HepG2 (cell line): ENCODE results near the gene MEIS1. TPM values are rescaled to one million over a fixed set of nuclear protein-coding genes. Genes with fewer than 3 reads are reported as not detected.

Source experiments
- ATAC-seq: fragments of 200-7000 bp; cut with Tn5 transposase; 3 replicates; pipeline ENCODE4 v1.9.1; 2020; ENCODE audit warnings: mild to moderate bottlenecking, moderate library complexity
- BruUV-seq: library from RNA; stranded (reverse); fragments of 400-500 nt; replicated peaks from 2 replicates; lab custom pipeline; 2021; lab: Mats Ljungman, UMichigan
- CTCF ChIA-PET: fragments of 300-600 bp; formaldehyde crosslinking; extraction: SDS; loops from one replicate; lab custom pipeline; 2021; ENCODE audit warnings: low total read pairs, inconsistent platforms, low intra/inter-chr PET ratio; lab: Yijun Ruan, JAX
- POLR2A ChIA-PET: fragments of 350-600 bp; sonication (Branson Sonifier 250); formaldehyde crosslinking; loops from one replicate; lab custom pipeline; 2020; ENCODE audit warnings: antibody characterized with exemption, inconsistent platforms; lab: Yijun Ruan, JAX
- DNase-seq: peaks from one replicate; pipeline ENCODE4 v3.0.0-alpha.2; 2015; ENCODE audit warnings: low spot score
- FAIRE-seq: peaks from 3 replicates; lab custom pipeline; 2011; peaks lifted over from hg19 to GRCh38; lab: Jason Lieb, UNC
- H2AFZ ChIP-seq: one replicate; pipeline ENCODE4 v1.6.1; 2011; ENCODE audit warnings: low read length, inconsistent platforms
- H3K27ac ChIP-seq: fragments of 300-600 bp; 3 replicates; pipeline ENCODE4 v1.8.0; 2011; ENCODE audit warnings: mixed run types, mild to moderate bottlenecking, mixed read lengths, low read length, inconsistent platforms; ENCODE audit not compliant: insufficient read depth; ENCODE audit errors: extremely low read length
- H3K27me3 ChIP-seq, 2 experiments: fragments of 200-600 bp in 1 of 2; 2 replicates in 1 of 2; 3 replicates in 1 of 2; pipeline versions ENCODE4 v1.6.0 to v1.8.0; 2011; ENCODE audit warnings: low read length in 2 of 2, mild to moderate bottlenecking in 2 of 2, moderate library complexity in 2 of 2, inconsistent platforms in 1 of 2; ENCODE audit not compliant: insufficient read depth in 2 of 2, control insufficient read depth in 1 of 2
- H3K36me3 ChIP-seq, 2 experiments: fragments of 200-600 bp in 1 of 2; replicated peaks in 1 of 2; 2 replicates in 1 of 2; 3 replicates in 1 of 2; pipeline versions ENCODE4 v1.5.1 to v1.8.0; 2011; ENCODE audit warnings: low read length in 2 of 2, inconsistent platforms in 1 of 2; ENCODE audit not compliant: insufficient read depth in 2 of 2, control insufficient read depth in 1 of 2
- H3K4me1 ChIP-seq: 2 replicates; pipeline ENCODE4 v1.5.1; 2012; ENCODE audit warnings: low read length, inconsistent platforms; ENCODE audit not compliant: insufficient read depth
- H3K4me2 ChIP-seq: 2 replicates; pipeline ENCODE4 v1.6.0; 2011; ENCODE audit warnings: low read depth, low read length, inconsistent platforms
- H3K4me3 ChIP-seq, 3 experiments: fragments of 200-600 bp in 1 of 3; sonication (generic), shearing (Covaris generic) in 1 of 3; replicated peaks in 1 of 3; 2 replicates each; pipeline ENCODE4 v1.5.1; 2011 to 2016; ENCODE audit warnings: low read length in 3 of 3, inconsistent platforms in 2 of 3, low read depth in 2 of 3, mild to moderate bottlenecking in 2 of 3, control low read depth in 1 of 3, mixed read lengths in 1 of 3; ENCODE audit not compliant: insufficient read depth in 1 of 3
- H3K79me2 ChIP-seq: one replicate; pipeline ENCODE4 v1.6.1; 2011; ENCODE audit warnings: low read length, inconsistent platforms; ENCODE audit not compliant: insufficient read depth
- H3K9ac ChIP-seq: 2 replicates; pipeline ENCODE4 v1.6.0; 2011; ENCODE audit warnings: mild to moderate bottlenecking, low read depth, low read length, inconsistent platforms; ENCODE audit not compliant: insufficient read depth
- H3K9me3 ChIP-seq: 2 replicates; pipeline ENCODE4 v1.5.1; 2012; ENCODE audit warnings: mild to moderate bottlenecking, low read length
- H4K20me1 ChIP-seq: 2 replicates; pipeline ENCODE4 v1.6.0; 2011; ENCODE audit warnings: inconsistent platforms, mild to moderate bottlenecking, low read length, moderate library complexity; ENCODE audit not compliant: insufficient read depth
- ZNF234 ChIP-seq: sonication (generic); formaldehyde crosslinking; conservative IDR thresholded peaks from 2 replicates; pipeline ENCODE4 v1.5.1; 2020; ENCODE audit warnings: mild to moderate bottlenecking, missing genetic modification reagents
- ZNF777 ChIP-seq: sonication (generic); formaldehyde crosslinking; IDR thresholded peaks from 2 replicates; pipeline ENCODE4 v1.4.0; 2020; ENCODE audit warnings: missing genetic modification reagents
- WGBS: methylation state at CpG from one replicate; pipeline ENCODE4 v1.1.6; 2017; ENCODE audit warnings: low lambda C conversion rate; 5-methylcytosine and 5-hydroxymethylcytosine counted together
- in situ Hi-C: cut with HindIII; loops from 2 replicates; pipeline ENCODE4 v1.10.0; 2017; ENCODE audit warnings: low pct_unique_long_range_greater_than_20kb; ENCODE audit not compliant: extremely low pct_ligation_motif_present
- intact Hi-C: fragments of 100-400 bp; cut with micrococcal nuclease; formaldehyde crosslinking; loops from one replicate; pipeline ENCODE4 v1.10.0; 2022; ENCODE audit not compliant: unreplicated experiment
- polyA plus RNA-seq, 8 experiments: library from polyadenylated mRNA; depleted of rRNA in 3 of 8; stranded (reverse) in 7 of 8; unstranded in 1 of 8; fragments of >200 nt; fragmentation: Illumina TruSeq in 4 of 8; extraction: Trizol in 4 of 8; gene quantifications; 2 replicates each; pipeline versions ENCODE4 v1.2.1 to v1.2.3, GENCODE V29; 2011 to 2016; ENCODE audit warnings: low read depth in 4 of 8, missing spikeins in 1 of 8, mixed read lengths in 1 of 8; ENCODE audit not compliant: insufficient read depth in 1 of 8
- total RNA-seq, 5 experiments: library from RNA; depleted of rRNA; stranded (reverse); fragments of >200 nt; fragmentation: Illumina TruSeq; extraction: Trizol; gene quantifications; 2 replicates each; pipeline ENCODE4 v1.2.3, GENCODE V29; 2016; ENCODE audit warnings: low read depth in 1 of 5
- TF ChIP-seq, protein P1 (sequence below): IDR thresholded peaks from 2 replicates; pipeline ENCODE4 v1.4.0; 2020; ENCODE audit warnings: mild to moderate bottlenecking, missing genetic modification reagents
- TF ChIP-seq, protein P2 (sequence below): sonication (generic); formaldehyde crosslinking; IDR thresholded peaks from 2 replicates; pipeline ENCODE4 v1.9.0; 2021; ENCODE audit warnings: missing genetic modification reagents, mild to moderate bottlenecking, borderline replicate concordance
- TF ChIP-seq, protein P3 (sequence below), 2 experiments: sonication (generic) in 1 of 2; formaldehyde crosslinking in 1 of 2; IDR thresholded peaks; 2 replicates each; pipeline versions ENCODE4 v1.4.0 to v1.6.1; 2016 to 2020; ENCODE audit warnings: borderline replicate concordance in 1 of 2, low read depth in 1 of 2, mild to moderate bottlenecking in 1 of 2, missing genetic modification reagents in 1 of 2

MEIS1 gene
- total and polyA plus RNA-seq, 2 of the 13 experiments (the other 11 are each of a cell fraction or from before 2014, with no cell fraction given) = 3.8 to 6.0 TPM

- TF ChIP-seq, protein P1, sequence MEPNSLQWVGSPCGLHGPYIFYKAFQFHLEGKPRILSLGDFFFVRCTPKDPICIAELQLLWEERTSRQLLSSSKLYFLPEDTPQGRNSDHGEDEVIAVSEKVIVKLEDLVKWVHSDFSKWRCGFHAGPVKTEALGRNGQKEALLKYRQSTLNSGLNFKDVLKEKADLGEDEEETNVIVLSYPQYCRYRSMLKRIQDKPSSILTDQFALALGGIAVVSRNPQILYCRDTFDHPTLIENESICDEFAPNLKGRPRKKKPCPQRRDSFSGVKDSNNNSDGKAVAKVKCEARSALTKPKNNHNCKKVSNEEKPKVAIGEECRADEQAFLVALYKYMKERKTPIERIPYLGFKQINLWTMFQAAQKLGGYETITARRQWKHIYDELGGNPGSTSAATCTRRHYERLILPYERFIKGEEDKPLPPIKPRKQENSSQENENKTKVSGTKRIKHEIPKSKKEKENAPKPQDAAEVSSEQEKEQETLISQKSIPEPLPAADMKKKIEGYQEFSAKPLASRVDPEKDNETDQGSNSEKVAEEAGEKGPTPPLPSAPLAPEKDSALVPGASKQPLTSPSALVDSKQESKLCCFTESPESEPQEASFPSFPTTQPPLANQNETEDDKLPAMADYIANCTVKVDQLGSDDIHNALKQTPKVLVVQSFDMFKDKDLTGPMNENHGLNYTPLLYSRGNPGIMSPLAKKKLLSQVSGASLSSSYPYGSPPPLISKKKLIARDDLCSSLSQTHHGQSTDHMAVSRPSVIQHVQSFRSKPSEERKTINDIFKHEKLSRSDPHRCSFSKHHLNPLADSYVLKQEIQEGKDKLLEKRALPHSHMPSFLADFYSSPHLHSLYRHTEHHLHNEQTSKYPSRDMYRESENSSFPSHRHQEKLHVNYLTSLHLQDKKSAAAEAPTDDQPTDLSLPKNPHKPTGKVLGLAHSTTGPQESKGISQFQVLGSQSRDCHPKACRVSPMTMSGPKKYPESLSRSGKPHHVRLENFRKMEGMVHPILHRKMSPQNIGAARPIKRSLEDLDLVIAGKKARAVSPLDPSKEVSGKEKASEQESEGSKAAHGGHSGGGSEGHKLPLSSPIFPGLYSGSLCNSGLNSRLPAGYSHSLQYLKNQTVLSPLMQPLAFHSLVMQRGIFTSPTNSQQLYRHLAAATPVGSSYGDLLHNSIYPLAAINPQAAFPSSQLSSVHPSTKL (CRISPR knock-in tag) = peak; percentile 64
Measured at GRCh38 chr2:66576561-66577320, 141.8 kb downstream of the MEIS1 start (continued).

- Histone ChIP-seq H3K27ac (no peak overlapping the region), H3K4me3 (peak overlapping the region in 2 of 3 experiments; percentile 19 to 70; a peak in 3 of 6 replicates), H3K9me3 (no peaks in the 10 kb centered on the region), H2AFZ (no peak overlapping the region), H3K79me2 (no peaks in the 10 kb centered on the region), H3K36me3 (no peaks in the 10 kb centered on the region), H4K20me1 (peaks cover 4% of the 10 kb centered on the region; the same call in 1 of the 2 replicates), H3K4me1 (peaks cover 36% of the 10 kb centered on the region), H3K27me3 (peaks cover 24 to 70% of the 10 kb centered on the region in 2 experiments), H3K9ac (no peak overlapping the region), H3K4me2 (peak overlapping the region; percentile 71)
- peak; percentile 45 for ATAC-seq
- no peak for FAIRE-seq
- BruUV-seq = no TSS peak
- DNase-seq = no peak
- WGBS = 7% methylated on average over 36 of the region's 42 CpGs
- intact Hi-C loops = no loop called here
- CTCF ChIA-PET = no interaction called here
- POLR2A ChIA-PET = interaction anchor here (1.0 kb wide), 1 partner anchor 144 kb away, joined by 5 read pairs; no protein-coding TSS in a partner anchor
- in situ Hi-C loops = loop anchor here (5.0 to 25.0 kb wide), 4 partner anchors 145 to 1260 kb away; no protein-coding TSS in a partner anchor
- TF ChIP-seq, protein P2, sequence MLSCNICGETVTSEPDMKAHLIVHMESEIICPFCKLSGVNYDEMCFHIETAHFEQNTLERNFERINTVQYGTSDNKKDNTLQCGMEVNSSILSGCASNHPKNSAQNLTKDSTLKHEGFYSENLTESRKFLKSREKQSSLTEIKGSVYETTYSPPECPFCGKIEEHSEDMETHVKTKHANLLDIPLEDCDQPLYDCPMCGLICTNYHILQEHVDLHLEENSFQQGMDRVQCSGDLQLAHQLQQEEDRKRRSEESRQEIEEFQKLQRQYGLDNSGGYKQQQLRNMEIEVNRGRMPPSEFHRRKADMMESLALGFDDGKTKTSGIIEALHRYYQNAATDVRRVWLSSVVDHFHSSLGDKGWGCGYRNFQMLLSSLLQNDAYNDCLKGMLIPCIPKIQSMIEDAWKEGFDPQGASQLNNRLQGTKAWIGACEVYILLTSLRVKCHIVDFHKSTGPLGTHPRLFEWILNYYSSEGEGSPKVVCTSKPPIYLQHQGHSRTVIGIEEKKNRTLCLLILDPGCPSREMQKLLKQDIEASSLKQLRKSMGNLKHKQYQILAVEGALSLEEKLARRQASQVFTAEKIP (CRISPR knock-in tag) = no peak
- TF ChIP-seq ZNF234 (CRISPR knock-in tag) (no peak), ZNF777 (CRISPR knock-in tag) (no peak)
- TF ChIP-seq, protein P3, sequence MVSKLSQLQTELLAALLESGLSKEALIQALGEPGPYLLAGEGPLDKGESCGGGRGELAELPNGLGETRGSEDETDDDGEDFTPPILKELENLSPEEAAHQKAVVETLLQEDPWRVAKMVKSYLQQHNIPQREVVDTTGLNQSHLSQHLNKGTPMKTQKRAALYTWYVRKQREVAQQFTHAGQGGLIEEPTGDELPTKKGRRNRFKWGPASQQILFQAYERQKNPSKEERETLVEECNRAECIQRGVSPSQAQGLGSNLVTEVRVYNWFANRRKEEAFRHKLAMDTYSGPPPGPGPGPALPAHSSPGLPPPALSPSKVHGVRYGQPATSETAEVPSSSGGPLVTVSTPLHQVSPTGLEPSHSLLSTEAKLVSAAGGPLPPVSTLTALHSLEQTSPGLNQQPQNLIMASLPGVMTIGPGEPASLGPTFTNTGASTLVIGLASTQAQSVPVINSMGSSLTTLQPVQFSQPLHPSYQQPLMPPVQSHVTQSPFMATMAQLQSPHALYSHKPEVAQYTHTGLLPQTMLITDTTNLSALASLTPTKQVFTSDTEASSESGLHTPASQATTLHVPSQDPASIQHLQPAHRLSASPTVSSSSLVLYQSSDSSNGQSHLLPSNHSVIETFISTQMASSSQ (IDR thresholded peaks at IDR 0.05; ENCODE audit: low read depth) = no peak
- TF ChIP-seq, protein P3 (CRISPR knock-in tag; IDR thresholded peaks at IDR 0.05; ENCODE audit: borderline replicate concordance) = no peak
Measured at GRCh38 chr2:66577321-66578053, 142.6 kb downstream of the MEIS1 start.
